ENCODE results near the gene DTX1. TPM values are rescaled to one million over a fixed set of nuclear protein-coding genes. Genes with fewer than 3 reads are reported as not detected.

The DTX1 gene
- 1 to 10 TPM; 6.3 to 9.8 TPM for total RNA-seq
- long read RNA-seq: 0 reads

DNA sequence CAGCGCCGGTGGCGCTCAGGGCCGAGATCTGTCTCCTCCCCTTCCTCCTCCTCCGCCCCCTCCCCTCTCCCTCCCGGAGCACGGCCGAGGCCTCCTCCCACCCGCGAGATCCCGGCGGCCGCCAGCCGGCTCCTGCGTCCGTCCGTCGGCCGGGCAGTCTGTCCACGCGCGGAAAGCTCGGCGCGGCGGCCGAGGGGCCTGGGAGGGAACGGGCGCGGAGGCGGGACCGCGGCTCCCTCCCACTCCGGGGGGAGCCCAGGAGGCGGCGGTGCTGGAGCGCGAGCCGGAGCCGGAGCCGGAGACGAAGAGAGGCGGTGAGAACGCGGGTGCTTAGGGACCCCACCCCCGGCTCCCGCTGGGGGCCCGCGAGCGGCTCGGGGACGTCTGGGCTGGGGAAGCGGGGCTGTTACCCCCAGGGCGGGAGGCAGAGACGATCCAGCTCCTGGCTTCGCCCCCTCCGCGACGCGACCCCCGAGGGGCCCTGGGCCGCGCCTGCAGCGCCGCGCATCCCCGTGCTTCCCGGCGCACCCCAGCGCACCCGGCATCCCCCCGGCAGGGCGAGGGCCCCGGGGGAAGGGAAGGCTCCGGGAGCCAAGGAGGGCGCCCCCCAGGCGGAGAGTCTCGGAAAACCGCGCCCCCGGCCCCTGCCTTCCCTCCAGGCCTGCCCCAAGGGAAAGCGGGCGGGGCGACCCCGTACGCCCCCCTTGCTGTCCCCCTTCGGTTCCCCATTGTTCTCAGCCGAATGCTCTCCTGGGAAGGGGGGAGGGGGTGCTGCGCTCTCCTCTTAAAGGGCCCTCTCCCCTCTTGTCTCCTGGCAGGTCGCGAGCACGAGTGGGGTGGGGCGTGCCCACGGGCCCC is at the start of gene DTX1:
Gene DTX1, plus strand, starts transcription at position 100 of the 858 bp plus-strand sequence. CDS start 1,463 bp downstream, outside the sequence.
- intact Hi-C loops (cut with DNase I): no loop called here
- no peak for DNase-seq
- peak; percentile 70 to 78 for ATAC-seq

DNA sequence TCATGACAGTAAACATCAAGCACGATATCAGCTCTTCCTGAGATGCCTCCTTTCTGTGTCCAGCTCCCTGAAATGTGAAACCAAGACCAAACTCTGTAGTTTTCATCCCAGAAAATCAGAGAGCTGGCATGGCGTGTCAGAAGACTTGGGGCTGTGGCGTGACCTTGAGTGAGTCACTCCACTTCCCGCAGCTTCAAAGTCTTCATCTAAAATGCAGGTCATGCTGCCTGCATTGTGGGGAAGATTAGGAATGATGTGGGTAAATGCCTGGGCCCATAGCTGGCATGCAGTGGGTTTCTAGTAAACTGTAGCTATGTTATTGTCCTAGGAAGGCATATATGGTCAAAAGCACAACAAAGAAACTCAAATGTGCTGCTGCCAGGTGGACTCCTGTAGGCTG is 49.4 kb upstream of the DTX1 start:
- DNase-seq (no peak), ATAC-seq (no peak)
- intact Hi-C loops (cut with DNase I): no loop called here

DNA sequence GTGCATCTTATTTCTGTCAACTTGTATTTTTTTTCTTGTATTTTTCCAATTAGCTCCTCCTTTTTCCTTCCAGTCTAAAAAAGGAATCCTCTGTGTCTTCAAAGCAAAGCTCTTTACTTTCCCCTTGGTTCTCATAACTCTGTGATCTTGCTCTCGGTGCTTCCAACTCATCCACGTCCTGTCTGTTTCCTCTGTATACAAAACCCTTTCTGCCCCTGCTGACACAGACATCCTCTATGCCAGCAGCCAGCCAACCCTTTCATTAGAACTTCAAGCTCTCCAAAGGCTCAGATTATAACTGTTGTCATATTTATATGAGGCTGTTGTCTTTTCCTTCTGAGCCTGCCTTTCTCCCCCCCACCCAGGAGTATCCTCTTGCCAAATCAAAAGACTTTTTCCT is 45.8 kb upstream of the DTX1 start:
- DNase-seq (no peak), ATAC-seq (no peak)
- intact Hi-C loops (cut with DNase I): no loop called here

DNA sequence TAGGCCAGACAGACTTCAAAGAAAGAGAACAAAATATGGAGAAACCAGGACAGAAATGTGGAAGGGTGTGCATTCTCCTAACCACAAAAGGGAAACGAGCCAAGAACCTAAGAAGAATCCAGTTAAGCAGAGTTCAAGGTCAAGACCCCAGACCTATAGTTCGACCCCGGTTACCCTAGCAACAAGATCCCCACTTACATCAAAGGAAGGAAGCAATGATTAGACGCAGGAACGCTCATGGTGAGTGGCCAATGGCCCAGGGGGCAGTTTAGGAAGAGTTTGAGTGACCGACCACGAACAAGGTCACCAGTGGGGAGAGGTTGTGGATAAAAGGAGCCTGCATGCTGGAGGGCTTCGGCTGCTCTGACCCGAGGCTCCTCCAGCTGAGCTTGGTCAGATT is 42.0 kb upstream of the DTX1 start:
- DNase-seq (no peak), ATAC-seq (no peak)
- intact Hi-C loops (cut with DNase I): no loop called here

DNA sequence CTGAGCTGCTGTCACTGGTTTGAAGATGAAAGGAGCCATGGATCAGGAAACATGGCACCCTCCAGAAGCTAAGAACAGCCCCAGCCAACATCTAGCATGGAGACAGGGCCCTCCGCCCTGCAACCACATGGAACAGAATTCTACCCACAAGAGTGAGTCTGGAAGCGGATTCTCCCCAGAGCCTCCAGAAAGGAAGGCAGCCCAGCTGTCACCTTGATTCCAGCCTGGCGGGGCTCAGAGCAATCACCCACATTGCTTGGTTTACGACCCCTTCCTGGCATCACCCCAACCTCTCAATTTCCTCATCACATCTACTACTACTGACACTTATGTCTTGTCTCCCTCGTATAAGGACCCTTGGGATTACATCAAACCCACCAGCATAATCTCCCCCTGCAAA is 39.7 kb upstream of the DTX1 start:
- intact Hi-C loops (cut with DNase I): no loop called here
- ATAC-seq (no peak), DNase-seq (no peak)

DNA sequence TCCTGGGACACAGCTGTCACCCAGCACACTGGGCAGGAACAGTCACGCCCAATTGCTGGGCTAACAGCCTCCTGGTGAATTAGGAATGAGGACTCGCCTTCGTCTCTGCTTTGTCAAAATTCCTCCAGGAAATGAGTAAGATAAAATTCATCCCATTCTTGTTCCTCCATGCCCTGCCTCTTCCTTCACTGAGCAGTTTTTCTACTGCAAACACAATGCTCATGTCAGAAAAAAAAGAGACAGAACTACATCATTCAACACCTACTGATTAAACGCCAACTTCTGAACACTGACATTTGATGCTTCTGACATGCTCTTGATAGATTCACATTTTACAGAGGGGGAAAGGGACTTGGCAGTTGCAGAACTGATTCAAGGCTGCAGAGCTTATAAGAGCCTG is 37.5 kb upstream of the DTX1 start:
- no peak for ATAC-seq

DNA sequence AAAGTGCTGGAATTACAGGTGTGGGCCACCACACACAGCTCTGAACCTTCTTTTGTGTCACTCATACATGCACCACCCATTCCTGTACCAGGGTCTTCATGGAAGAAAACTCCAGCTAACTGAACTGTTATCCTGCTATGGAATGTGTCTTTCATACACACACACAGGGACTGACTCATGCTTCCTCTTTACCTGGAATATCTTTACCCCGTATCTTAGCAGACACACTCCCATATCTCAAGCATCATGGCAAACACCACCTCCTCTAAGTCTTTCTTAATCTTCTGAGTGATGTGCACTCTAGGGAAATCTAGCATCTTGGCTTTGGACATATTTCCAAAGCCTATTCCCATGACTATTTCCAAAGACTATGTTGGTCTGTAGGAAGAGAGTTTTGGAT is 35.0 kb upstream of the DTX1 start:
- ATAC-seq (no peak), DNase-seq (no peak)
- intact Hi-C loops (cut with DNase I): no loop called here

More for the DNA sequence above, 37.5 kb upstream of the DTX1 start:
- DNase-seq: no peak
- intact Hi-C loops (cut with DNase I): no loop called here

DNA sequence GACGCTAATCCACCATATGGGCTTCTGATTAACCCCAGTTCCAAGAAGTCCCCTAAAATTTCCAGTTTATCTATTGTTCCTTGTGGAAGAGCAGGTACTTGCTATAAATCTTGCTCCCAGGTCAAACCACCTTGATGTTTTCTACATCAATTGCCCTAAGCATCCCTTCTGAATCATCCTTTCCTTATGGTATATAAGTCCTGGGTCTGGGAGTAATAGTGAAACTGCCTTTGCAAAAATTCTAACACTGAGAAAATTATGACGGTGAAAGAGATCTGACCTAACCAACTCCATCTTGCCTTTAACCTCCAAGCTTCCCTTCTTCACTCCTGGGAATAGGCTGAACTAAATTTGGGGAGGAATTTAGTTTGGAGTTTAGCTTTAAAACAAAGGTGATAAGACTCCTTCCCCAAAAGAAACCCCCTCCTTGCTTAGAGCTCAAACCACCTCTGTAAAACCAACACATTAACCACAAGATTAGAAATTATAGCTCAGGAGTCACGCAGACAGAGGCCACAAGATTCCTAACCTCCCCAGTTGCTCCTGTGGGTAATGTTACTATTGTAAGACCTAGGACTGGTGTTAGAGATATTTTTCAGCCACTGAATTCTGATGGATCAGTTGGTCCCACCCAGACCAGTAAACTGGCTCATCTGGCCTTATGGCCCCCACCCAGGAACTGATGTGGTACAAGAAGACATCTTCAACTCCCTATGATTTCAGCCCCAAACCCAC is 33.8 kb upstream of the DTX1 start:
- no peak for ATAC-seq
- no peak for DNase-seq
- intact Hi-C loops (cut with DNase I): no loop called here

DNA sequence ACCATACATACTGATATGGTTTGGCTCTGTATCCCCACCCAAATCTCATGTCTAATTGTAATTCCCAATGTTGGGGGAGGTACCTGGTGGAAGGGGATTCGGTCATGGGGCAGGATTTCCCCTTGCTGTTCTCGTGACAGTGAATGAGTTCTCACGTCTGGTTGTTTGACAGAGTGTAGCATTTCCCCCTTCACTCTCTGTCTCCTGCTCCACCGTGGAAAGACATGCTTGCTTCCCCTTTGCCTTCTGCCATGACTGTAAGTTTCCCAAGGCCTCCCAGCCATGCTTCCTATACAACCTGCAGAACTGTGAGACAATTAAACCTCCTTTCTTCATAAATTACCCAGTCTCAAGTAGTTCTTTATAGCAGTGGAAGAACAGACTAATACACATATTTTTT is 28.8 kb upstream of the DTX1 start:
- ATAC-seq (no peak), DNase-seq (no peak)
- intact Hi-C loops (cut with DNase I): loop anchor here in 1 of 2 donors (5.0 kb wide), 1 partner anchor 125 kb away; no protein-coding TSS in a partner anchor

DNA sequence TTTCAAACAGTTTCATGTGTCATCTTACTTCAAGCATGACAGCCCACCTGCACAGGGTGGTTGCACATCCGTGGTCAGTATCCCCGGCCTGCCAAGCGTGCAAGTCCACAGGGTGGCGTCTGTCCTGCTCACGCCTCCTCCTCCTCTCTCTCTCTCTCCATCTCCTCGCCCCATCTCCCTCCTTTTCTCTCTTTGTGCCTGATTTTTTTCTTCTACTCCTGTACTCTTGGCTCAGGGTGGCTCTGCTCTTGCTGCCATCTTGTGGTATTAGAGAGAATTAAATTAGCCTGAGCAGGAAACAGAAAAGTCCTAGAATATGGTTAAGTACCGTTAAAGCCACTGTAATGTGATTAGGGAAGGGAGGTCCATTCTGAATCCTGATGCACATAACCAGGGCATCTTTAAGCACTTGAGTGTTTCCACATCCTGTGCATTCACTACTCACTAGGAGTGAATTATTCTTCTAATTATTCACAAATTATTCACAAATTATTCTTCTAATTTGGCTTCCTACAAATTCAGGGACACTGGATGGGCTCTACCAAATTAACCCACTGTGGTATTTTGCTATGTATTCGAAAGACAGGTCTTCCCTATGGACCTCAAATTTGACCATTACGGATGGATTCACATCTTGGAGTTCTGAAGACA is 25.5 kb upstream of the DTX1 start:
- intact Hi-C loops (cut with DNase I): loop anchor here in 1 of 2 donors (2.0 kb wide), 1 partner anchor 38 kb away; no protein-coding TSS in a partner anchor
- DNase-seq (peak; percentile 24), ATAC-seq (peak; percentile 65 to 72)

DNA sequence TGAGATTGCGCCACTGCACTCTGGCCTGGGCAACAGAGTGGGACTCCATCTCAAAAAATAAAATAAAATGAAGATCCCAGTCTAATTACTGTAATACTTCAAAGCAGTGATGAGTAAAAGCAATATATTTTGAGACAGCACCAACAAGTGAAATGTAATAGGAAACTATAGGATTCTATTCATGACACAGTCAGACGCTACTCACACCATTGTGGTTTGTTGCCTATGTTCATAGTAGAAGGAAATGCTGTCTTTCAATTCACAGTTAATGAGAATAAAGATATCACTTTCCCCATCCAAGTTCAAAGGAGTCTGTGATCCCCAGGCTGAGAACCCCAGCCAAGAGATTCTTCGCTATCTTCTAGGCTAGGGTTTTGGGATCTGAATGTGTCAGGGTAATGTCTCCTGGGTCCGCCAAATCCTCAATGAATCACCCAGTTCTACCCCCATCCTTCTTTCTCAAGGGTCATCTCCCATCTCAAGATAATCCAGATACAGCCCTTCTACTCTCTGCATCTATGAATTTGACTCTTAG is 16.6 kb upstream of the DTX1 start:
- DNase-seq (no peak), ATAC-seq (no peak)
- intact Hi-C loops (cut with DNase I): no loop called here

DNA sequence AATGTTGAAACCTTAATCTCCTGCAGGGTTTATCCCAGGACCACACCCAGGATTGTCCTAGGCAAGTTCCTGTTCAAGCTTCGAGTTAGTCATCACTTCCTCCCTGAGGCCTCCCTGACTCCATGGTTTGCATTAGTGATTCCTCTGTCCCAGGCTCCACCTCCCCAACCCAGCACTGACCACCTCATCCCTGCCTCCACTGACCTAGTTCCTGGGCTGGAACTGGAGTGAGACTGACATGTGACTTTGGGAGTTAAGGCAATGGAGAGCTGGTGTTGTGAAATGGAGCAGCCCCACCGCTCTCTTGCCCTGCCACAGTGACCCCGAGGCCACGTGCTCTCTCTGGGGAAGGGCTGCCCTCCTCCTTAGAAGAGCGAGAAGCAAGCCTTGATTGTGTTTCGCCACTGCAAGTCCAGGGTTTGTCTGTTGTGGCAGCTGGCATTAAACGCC is 15.8 kb upstream of the DTX1 start:
- intact Hi-C loops (cut with DNase I): no loop called here
- peak; percentile 82 for DNase-seq
- peak; percentile 94 to 98 for ATAC-seq

DNA sequence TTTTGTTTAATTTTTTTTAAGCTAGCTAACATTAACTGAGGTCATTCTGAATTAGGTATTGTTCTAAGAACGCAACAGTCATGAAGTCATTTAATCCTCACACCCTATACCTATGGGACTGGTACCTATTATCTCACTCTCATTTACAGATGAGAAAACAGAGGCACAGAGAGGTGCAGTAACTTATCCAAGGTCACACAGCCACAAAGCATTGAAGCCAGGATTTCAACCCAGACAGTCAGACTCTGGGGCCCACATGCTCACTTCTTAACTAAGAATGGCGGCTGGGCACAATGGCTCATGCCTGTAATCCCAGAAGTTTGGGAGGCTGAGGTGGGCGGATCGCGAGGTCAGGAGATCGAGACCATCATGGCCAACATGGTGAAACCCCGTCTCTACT is 15.0 kb upstream of the DTX1 start:
- ATAC-seq (no peak), DNase-seq (no peak)
- intact Hi-C loops (cut with DNase I): no loop called here

DNA sequence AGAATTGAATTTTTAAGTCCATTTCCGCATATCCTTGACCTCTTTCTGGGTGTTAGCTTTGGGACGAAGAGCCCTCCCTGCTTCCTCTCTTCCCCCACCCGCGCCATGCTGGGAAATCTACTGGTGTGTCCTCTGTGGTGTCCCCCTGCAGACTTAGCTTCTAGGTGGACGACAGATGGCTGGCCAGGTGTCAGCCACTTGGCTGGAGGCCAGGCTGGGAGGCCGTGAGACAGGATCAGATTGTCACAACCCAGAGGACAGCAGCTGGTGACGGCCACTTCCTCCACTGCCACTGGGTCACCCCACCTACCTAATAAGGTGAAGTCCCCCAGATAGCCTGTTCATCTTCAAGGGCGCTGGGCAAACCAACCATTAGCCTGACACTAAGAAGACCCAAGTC is 13.3 kb upstream of the DTX1 start:
- ATAC-seq (no peak), DNase-seq (no peak)
- intact Hi-C loops (cut with DNase I): no loop called here

DNA sequence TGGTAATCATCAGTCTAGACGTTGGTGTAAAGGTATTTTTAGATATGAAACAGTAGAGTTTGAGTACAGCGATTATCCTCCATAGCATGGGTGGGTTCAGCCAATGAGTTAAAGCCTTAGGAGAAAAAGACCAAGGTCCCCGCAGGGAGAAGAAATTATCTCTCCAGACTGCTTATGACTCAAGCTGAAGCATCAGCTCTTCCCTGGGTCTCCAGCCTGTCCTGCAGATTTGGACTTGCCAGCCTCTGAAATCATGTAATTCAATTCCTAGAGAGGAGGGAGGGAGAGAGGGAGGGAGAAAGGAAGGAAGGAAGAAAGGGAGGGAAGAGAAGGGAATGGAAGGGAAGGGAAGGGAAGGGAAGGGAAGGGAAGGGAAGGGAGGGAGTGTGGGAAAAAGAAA is 12.0 kb upstream of the DTX1 start:
- ATAC-seq (no peak), DNase-seq (no peak)
- intact Hi-C loops (cut with DNase I): no loop called here

DNA sequence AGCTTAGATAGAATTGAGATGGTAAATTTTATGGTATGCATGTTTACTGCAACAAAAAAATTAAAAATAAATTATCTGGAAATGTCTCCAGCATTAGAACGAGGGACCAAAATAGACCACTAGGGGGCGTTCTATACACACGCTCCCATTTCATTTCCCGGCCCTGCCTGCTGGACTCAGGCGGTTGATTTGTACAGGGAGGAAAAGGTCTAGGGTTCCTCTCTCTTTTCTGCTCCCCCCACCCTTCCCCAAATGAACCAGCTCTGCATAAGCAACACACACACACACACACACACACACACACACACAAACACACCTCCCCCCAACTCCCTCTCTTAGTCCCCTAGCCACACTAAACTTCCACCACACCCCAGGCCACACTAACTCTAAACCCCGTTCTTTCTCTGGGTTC is 7.8 kb upstream of the DTX1 start:
- ATAC-seq: peak; percentile 72 to 86
- intact Hi-C loops (cut with DNase I): loop anchor here (2.0 to 5.0 kb wide), 4 partner anchors 104 to 126 kb away; no protein-coding TSS in a partner anchor
- DNase-seq: peak; percentile 45

DNA sequence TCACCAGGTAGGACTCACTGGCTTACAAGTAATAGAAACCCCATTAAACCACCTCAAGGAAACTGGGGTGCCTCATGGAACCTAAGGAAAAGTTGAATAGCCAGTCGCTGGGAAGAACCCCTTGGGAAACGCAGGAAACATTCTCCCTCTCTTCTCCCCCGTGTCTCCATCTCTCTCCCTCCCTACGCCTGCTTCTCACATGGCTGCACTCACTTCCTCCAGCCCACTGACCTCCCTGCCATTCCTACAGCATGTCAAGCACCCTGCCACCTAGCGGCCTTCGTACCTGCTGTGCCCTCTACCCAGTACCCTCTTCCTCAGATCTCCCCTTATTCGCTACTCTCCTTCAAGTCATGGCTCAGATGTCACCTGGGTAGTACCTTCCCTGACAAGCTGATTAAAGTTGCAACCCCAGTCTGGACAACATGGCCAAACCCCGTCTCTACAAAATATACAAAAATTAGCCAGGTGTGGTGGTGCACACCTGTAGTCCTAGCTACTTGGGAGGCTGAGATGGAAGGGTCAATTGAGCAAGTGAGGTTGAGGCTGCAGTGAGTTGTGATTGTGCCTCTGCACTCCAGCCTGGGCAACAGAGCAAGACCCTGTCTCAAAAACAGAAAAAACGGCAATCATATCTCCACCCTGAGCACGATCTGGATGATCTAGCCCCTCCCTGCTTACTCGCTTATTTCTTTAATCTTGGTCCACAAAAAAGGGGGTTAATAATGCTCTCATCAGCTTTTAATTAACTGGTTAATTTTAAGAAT is 6.4 kb upstream of the DTX1 start:
- intact Hi-C loops (cut with DNase I): loop anchor here (2.0 to 5.0 kb wide), 5 partner anchors 47 to 125 kb away; no protein-coding TSS in a partner anchor
- no peak for DNase-seq
- ATAC-seq: no peak

DNA sequence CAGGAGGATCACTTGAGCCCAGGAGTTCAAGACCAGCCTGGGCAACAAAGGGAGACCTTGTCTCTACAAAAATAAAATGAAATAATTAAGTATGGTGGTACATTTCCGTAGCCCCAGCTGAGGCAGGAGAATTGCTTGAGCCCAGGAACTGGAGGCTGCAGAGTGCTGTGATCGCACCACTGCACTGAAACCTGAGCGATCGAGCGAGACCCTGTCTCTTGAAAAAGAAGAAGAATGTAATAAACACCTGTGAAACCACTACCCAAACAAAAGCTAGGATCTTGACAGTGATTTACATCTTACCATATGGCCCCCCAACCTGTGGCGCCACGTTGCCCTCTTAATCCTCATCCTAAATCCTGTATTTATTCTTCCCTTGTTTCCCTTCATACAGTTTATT is 5.7 kb upstream of the DTX1 start:
- ATAC-seq (no peak), DNase-seq (no peak)
- intact Hi-C loops (cut with DNase I): loop anchor here in 1 of 2 donors (5.0 kb wide), 1 partner anchor 47 kb away; no protein-coding TSS in a partner anchor

DNA sequence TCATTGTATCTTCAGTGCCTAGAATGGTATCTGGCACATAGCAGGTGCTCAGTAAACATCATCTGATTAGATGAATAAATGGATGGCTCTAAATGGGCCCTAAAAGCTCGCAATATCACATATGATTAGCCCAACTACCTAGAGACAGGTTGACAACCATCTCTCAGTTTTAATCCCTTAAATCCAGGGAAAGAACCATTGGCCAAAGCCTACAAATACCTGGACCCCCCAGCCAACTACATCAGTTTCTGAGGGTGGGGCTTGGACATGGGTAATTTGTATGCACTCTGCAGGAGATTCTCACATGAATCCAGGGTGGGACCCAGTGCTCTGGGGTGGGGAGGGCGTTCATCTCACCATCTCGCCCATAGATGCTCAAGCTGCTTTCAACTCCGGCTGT is 4.8 kb upstream of the DTX1 start:
- intact Hi-C loops (cut with DNase I): loop anchor here in 1 of 2 donors (5.0 kb wide), 1 partner anchor 46 kb away; no protein-coding TSS in a partner anchor
- no peak for ATAC-seq
- no peak for DNase-seq

All from left cardiac atrium (tissue), 4 donors.